Endothelial cell of umbilical vein (primary cell): ENCODE measurements around the gene KSR1.

Source experiments
- CTCF ChIP-seq, 2 donors: IDR thresholded peaks; 1 replicate in 1 of 2; 2 replicates in 1 of 2; pipeline ENCODE4 v1.5.1; 2011; ENCODE audit warnings: low read length in 2 of 2, mild to moderate bottlenecking in 2 of 2, moderate library complexity in 2 of 2, control low read depth in 1 of 2, inconsistent platforms in 1 of 2, low read depth in 1 of 2; ENCODE audit not compliant: insufficient read depth in 1 of 2; ENCODE audit errors: extremely low read depth in 1 of 2
- EZH2 ChIP-seq: IDR thresholded peaks from 2 replicates; pipeline ENCODE4 v1.6.1; 2012; ENCODE audit warnings: borderline replicate concordance, low read depth, mild to moderate bottlenecking, moderate library complexity, low read length, inconsistent platforms; ENCODE audit not compliant: severe bottlenecking
- JUN ChIP-seq: IDR thresholded peaks from 2 replicates; pipeline ENCODE4 v1.6.1; 2011; ENCODE audit warnings: borderline replicate concordance, low read depth; ENCODE audit not compliant: insufficient read length, insufficient read depth
- POLR2A ChIP-seq: IDR thresholded peaks from 2 replicates; pipeline ENCODE4 v1.6.1; 2012; ENCODE audit warnings: low read depth, mild to moderate bottlenecking, control low read depth, low read length

GRCh38 chr17:27621536-27621935 lies 165.3 kb downstream of the KSR1 start:
- TF ChIP-seq CTCF (IDR thresholded peaks at IDR 0.05; ENCODE audit: extremely low read depth in 1 of 2, insufficient read depth in 1 of 2, low read depth in 1 of 2, low read length in 2 of 2): no peak
- no peak for TF ChIP-seq POLR2A
- no peak for TF ChIP-seq JUN
- no peak for TF ChIP-seq EZH2
